ENCODE data around the gene TMEM147.

The TMEM147 gene

GRCh38 chr19:35511337-35511736 is 34.1 kb upstream of the TMEM147 start:
- Histone ChIP-seq H3K27me3 (ENCODE audit: insufficient read depth, low read length, poor library complexity) (peaks cover 36% of the 10 kb centered on the region), H2AFZ (ENCODE audit: low read depth, low read length) (no peak overlapping the region), H3K9ac (ENCODE audit: low read depth, low read length) (no peak overlapping the region), H3K9me3 (ENCODE audit: insufficient read depth, low read length, severe bottlenecking) (no peaks in the 10 kb centered on the region), H3K79me2 (ENCODE audit: insufficient read depth, low read length) (no peaks in the 10 kb centered on the region), H3K36me3 (ENCODE audit: insufficient read depth, low read length) (no peaks in the 10 kb centered on the region), H4K20me1 (ENCODE audit: insufficient read depth, low read length) (no peaks in the 10 kb centered on the region; the same call in 1 of the 2 replicates), H3K27ac (ENCODE audit: low read length) (no peak overlapping the region), H3K4me3 (ENCODE audit: low read depth in 1 of 2, low read length in 2 of 2) (no peak overlapping the region), H3K4me1 (ENCODE audit: insufficient read depth, low read length) (no peaks in the 10 kb centered on the region), H3K4me2 (ENCODE audit: insufficient read depth, low read length) (no peak overlapping the region)
- ATAC-seq (ENCODE audit: insufficient read depth, low read depth) (no peak), DNase-seq (no peak)
- TF ChIP-seq EZH2 (IDR thresholded peaks at IDR 0.05; ENCODE audit: borderline replicate concordance, low read depth, low read length, severe bottlenecking): no peak
- TF ChIP-seq, protein P1, sequence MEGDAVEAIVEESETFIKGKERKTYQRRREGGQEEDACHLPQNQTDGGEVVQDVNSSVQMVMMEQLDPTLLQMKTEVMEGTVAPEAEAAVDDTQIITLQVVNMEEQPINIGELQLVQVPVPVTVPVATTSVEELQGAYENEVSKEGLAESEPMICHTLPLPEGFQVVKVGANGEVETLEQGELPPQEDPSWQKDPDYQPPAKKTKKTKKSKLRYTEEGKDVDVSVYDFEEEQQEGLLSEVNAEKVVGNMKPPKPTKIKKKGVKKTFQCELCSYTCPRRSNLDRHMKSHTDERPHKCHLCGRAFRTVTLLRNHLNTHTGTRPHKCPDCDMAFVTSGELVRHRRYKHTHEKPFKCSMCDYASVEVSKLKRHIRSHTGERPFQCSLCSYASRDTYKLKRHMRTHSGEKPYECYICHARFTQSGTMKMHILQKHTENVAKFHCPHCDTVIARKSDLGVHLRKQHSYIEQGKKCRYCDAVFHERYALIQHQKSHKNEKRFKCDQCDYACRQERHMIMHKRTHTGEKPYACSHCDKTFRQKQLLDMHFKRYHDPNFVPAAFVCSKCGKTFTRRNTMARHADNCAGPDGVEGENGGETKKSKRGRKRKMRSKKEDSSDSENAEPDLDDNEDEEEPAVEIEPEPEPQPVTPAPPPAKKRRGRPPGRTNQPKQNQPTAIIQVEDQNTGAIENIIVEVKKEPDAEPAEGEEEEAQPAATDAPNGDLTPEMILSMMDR (IDR thresholded peaks at IDR 0.05; ENCODE audit: borderline replicate concordance, extremely low read depth, low read length, poor library complexity, severe bottlenecking): no peak

DNA sequence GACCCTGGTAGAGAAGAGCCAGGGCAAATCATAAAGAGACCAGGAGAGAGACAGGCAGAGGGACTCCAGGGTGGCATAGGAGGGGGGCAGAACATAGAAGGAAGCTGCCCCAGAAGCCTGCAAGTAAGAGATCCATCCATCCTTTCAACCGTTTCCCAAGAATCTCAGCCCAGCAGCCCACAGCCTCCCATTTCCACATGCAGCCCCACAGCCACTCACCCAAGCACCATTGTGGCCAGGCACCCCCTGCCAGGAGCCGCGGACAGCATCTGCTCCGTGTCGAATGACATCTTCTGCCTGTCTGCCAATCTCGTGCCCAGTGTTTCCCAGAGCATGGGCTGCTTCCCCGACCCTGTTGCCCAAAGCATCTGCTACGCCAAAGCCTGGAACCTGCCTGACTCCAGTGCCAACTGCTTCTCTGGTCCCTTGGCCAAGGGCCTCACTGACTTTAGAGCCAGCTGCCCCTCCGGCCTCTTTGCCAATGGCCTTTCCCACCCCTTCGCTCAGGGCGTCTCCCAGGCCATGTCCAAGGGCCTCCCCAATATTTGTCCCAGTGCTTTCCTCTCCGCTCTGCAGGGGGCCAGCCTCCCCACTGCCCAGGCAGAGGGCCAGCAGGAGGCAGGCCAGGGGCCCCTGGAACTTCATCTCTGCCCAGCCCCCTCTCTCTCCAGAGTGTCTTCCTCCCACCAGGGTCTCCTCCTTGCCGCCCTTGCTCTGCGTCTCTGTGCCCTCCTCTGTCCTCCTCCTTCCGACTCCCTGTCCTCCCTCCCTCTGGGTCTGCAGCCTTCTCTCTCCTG is 32.4 kb upstream of the TMEM147 start:
- Histone ChIP-seq H3K4me3 (ENCODE audit: low read depth in 1 of 2, low read length in 2 of 2) (no peak overlapping the region), H4K20me1 (ENCODE audit: insufficient read depth, low read length) (no peaks in the 10 kb centered on the region; the same call in 1 of the 2 replicates), H3K36me3 (ENCODE audit: insufficient read depth, low read length) (no peaks in the 10 kb centered on the region), H2AFZ (ENCODE audit: low read depth, low read length) (no peak overlapping the region), H3K79me2 (ENCODE audit: insufficient read depth, low read length) (no peaks in the 10 kb centered on the region), H3K9me3 (ENCODE audit: insufficient read depth, low read length, severe bottlenecking) (no peaks in the 10 kb centered on the region), H3K9ac (ENCODE audit: low read depth, low read length) (no peak overlapping the region), H3K27ac (ENCODE audit: low read length) (no peak overlapping the region), H3K4me1 (ENCODE audit: insufficient read depth, low read length) (no peaks in the 10 kb centered on the region), H3K4me2 (ENCODE audit: insufficient read depth, low read length) (no peak overlapping the region), H3K27me3 (ENCODE audit: insufficient read depth, low read length, poor library complexity) (peaks cover 21% of the 10 kb centered on the region)
- ATAC-seq (ENCODE audit: insufficient read depth, low read depth): no peak
- no peak for TF ChIP-seq EZH2 (IDR thresholded peaks at IDR 0.05; ENCODE audit: borderline replicate concordance, low read depth, low read length, severe bottlenecking)
- TF ChIP-seq, protein P1 (IDR thresholded peaks at IDR 0.05; ENCODE audit: borderline replicate concordance, extremely low read depth, low read length, poor library complexity, severe bottlenecking): no peak
- no peak for DNase-seq

GRCh38 chr19:35513628-35514281 is 31.7 kb upstream of the TMEM147 start, which contains the start of gene DMKN:
TSS of gene DMKN (minus strand) at chr19:35513649. CDS start at chr19:35513475, 174 bp downstream.
- Histone ChIP-seq H3K9ac (ENCODE audit: low read depth, low read length) (no peak within 1 kb of the TSS), H3K4me2 (ENCODE audit: insufficient read depth, low read length) (no peak within 1 kb of the TSS), H2AFZ (ENCODE audit: low read depth, low read length) (no peak within 1 kb of the TSS), H3K4me3 (ENCODE audit: low read depth in 1 of 2, low read length in 2 of 2) (no peak within 1 kb of the TSS), H3K79me2 (ENCODE audit: insufficient read depth, low read length) (no peaks in the 10 kb centered on the region), H3K27ac (ENCODE audit: low read length) (no peak within 1 kb of the TSS), H3K4me1 (ENCODE audit: insufficient read depth, low read length) (no peaks in the 10 kb centered on the region), H4K20me1 (ENCODE audit: insufficient read depth, low read length) (no peaks in the 10 kb centered on the region; the same call in 1 of the 2 replicates), H3K36me3 (ENCODE audit: insufficient read depth, low read length) (no peaks in the 10 kb centered on the region), H3K27me3 (ENCODE audit: insufficient read depth, low read length, poor library complexity) (peaks cover 15% of the 10 kb centered on the region), H3K9me3 (ENCODE audit: insufficient read depth, low read length, severe bottlenecking) (no peaks in the 10 kb centered on the region)
- no peak for DNase-seq
- TF ChIP-seq, protein P1 (IDR thresholded peaks at IDR 0.05; ENCODE audit: borderline replicate concordance, extremely low read depth, low read length, poor library complexity, severe bottlenecking): no peak
- TF ChIP-seq EZH2 (IDR thresholded peaks at IDR 0.05; ENCODE audit: borderline replicate concordance, low read depth, low read length, severe bottlenecking): no peak
- ATAC-seq (ENCODE audit: insufficient read depth, low read depth): no peak

Measured in DND-41 (cell line).